ENCODE results near the gene DTNBP1. TPM values are rescaled to one million over a fixed set of nuclear protein-coding genes. Genes with fewer than 3 reads are reported as not detected.

Gene DTNBP1
- total RNA-seq, 4 donors from 2014 or later = 12.8 to 58.6 (median 26.2) TPM

- Histone ChIP-seq H3K9me3 (no peaks in the 10 kb centered on the region), H3K4me1 (no peaks in the 10 kb centered on the region), H3K27me3 (no peaks in the 10 kb centered on the region), H3K36me3 (peaks cover 0 to 65% (median 0%) of the 10 kb centered on the region in 3 donors), H3K27ac (peak overlapping the region in 2 of 4 donors; percentile 21 to 30), H3K4me3 (no peak overlapping the region)
- DNase-seq = peak in 1 of 3 donors; percentile 36
- TF ChIP-seq POLR2A (IDR thresholded peaks at IDR 0.05) (no peak), CTCF (IDR thresholded peaks at IDR 0.05) (no peak)
Observed at GRCh38 chr6:15522026-15522425, 140.8 kb downstream of the DTNBP1 start.

GRCh38 chr6:15521582-15521981 lies 141.2 kb downstream of the DTNBP1 start:
- H3K4me1 ChIP-seq = no peaks in the 10 kb centered on the region
- no peak overlapping the region for H3K4me3 ChIP-seq
- peak in 1 of 3 donors; percentile 46 for DNase-seq
- H3K36me3 ChIP-seq = peaks cover 0 to 70% (median 0%) of the 10 kb centered on the region in 3 donors
- no peaks in the 10 kb centered on the region for H3K27me3 ChIP-seq
- no peaks in the 10 kb centered on the region for H3K9me3 ChIP-seq
- TF ChIP-seq POLR2A (IDR thresholded peaks at IDR 0.05) (no peak), CTCF (IDR thresholded peaks at IDR 0.05) (no peak)
- H3K27ac ChIP-seq = peak overlapping the region in 1 of 4 donors; percentile 21

GRCh38 chr6:15520626-15521203 lies 142.1 kb downstream of the DTNBP1 start:
- H3K9me3 ChIP-seq = no peaks in the 10 kb centered on the region
- H3K36me3 ChIP-seq = peaks cover 0 to 79% (median 0%) of the 10 kb centered on the region in 3 donors
- H3K27me3 ChIP-seq = no peaks in the 10 kb centered on the region
- no peak for TF ChIP-seq CTCF (IDR thresholded peaks at IDR 0.05)
- TF ChIP-seq POLR2A (IDR thresholded peaks at IDR 0.05) = no peak
- DNase-seq = peak in 1 of 3 donors; percentile 33
- H3K4me1 ChIP-seq = no peaks in the 10 kb centered on the region
- no peak overlapping the region for H3K27ac ChIP-seq
- no peak overlapping the region for H3K4me3 ChIP-seq

DNA sequence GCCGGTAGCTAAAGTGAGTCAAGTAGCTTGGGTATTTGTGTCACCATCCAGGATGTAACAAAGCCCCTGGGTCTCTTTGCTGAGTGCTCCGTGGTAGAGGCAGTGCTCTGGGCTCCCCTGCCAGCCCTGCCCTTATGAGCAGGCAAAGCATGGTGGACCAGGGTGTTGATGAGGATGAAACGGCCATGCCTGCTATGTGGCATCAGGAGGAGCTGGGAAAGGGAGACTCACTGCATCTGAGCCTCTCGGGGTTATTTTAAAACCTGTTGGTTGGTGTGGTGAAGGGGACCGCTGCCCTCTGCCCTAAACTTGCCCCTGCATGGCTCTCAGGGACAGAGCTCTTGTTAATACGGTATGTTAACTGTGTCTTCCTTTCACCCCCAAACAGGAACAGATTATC lies 143.1 kb downstream of the DTNBP1 start:
- Histone ChIP-seq H3K4me3 (no peak overlapping the region), H3K9me3 (no peaks in the 10 kb centered on the region), H3K4me1 (no peaks in the 10 kb centered on the region), H3K27ac (no peak overlapping the region), H3K27me3 (no peaks in the 10 kb centered on the region), H3K36me3 (peaks cover 0 to 85% (median 0%) of the 10 kb centered on the region in 3 donors)
- TF ChIP-seq CTCF (IDR thresholded peaks at IDR 0.05) = no peak
- TF ChIP-seq POLR2A (IDR thresholded peaks at IDR 0.05) = no peak
- no peak for DNase-seq

GRCh38 chr6:15518878-15519277 lies 143.9 kb downstream of the DTNBP1 start:
- TF ChIP-seq CTCF (IDR thresholded peaks at IDR 0.05) = no peak
- TF ChIP-seq POLR2A (IDR thresholded peaks at IDR 0.05) = no peak
- no peak overlapping the region for H3K27ac ChIP-seq
- no peaks in the 10 kb centered on the region for H3K9me3 ChIP-seq
- H3K36me3 ChIP-seq = peaks cover 0 to 85% (median 0%) of the 10 kb centered on the region in 3 donors
- H3K27me3 ChIP-seq = no peaks in the 10 kb centered on the region
- no peak overlapping the region for H3K4me3 ChIP-seq
- no peaks in the 10 kb centered on the region for H3K4me1 ChIP-seq
- no peak for DNase-seq

Data from Peyer's patch (tissue), 4 donors.